GM21737 (cell line): ENCODE results near the gene TRPM2.

ENCODE experiments used
- ATAC-seq: cut with Tn5 transposase; IDR thresholded peaks from one replicate; pipeline ENCODE4 v1.9.1; 2021; ENCODE audit warnings: mild to moderate bottlenecking, moderate library complexity; ENCODE audit not compliant: unreplicated experiment

Gene TRPM2

DNA sequence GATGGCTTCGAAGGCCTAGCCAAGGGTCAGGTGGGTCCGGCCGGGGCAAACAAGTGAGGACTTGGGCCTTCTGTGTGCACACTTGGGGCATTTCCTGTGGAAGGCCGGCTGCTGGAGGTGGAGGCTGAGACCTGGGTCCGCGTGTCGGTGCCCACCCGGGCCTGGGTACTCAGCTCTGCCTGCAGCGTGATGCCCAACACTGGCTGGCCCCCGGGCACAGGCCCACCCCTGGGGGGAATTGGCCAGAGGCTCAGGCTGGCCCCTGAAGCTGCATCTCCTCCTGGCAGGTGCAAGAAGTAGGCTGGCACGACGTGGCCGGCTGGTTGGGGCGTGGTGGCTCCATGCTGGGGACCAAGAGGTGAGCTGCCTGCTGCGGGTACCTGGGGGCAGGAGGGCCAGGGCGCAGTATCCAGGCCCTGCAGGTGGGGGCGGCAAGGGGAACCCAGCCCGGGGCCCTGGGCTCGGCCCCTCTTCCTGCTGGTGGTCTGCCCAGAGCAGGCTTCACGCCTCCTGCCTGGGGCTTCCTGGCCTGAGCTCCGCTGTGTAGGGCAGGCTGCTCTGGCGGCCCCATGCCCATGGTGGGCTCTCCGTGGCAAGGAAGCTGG is 31.5 kb upstream of the TRPM2 start:
- ATAC-seq = no peak

DNA sequence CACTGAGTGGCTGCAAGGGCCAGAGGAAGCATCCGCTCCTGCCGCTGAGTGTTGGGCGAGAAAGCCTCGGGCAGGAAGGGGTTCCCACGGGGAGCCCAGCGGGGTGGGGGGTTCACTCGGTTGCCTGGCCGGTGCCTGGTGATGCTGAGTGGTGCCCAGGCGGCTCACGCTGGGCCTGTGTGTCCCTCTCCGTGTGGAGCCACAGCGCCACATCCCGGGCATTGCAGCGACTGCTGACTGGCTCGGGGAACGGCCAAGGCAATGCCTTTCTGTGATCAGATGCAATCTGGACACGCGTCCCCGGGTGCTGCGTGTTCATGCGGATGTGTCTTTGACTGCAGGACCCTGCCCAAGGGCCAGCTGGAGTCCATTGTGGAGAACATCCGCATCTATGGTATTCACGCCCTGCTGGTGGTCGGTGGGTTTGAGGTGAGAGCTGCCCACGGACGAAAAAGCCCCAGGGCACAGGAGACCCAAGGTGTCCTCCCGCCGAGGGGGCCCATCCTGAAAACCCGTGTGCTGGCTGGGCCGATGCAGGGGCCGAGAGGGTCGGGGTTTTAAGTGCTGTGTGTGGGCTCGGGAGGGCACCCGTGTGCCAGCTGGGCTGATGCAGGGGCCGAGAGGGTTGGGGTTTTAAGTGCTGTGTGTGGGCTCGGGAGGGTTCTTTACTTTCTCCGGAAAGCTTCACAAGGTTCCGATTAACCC is 30.6 kb upstream of the TRPM2 start:
- ATAC-seq = no peak

- ATAC-seq = no peak
Observed at GRCh38 chr21:44323591-44323990, 29.8 kb upstream of the TRPM2 start.

DNA sequence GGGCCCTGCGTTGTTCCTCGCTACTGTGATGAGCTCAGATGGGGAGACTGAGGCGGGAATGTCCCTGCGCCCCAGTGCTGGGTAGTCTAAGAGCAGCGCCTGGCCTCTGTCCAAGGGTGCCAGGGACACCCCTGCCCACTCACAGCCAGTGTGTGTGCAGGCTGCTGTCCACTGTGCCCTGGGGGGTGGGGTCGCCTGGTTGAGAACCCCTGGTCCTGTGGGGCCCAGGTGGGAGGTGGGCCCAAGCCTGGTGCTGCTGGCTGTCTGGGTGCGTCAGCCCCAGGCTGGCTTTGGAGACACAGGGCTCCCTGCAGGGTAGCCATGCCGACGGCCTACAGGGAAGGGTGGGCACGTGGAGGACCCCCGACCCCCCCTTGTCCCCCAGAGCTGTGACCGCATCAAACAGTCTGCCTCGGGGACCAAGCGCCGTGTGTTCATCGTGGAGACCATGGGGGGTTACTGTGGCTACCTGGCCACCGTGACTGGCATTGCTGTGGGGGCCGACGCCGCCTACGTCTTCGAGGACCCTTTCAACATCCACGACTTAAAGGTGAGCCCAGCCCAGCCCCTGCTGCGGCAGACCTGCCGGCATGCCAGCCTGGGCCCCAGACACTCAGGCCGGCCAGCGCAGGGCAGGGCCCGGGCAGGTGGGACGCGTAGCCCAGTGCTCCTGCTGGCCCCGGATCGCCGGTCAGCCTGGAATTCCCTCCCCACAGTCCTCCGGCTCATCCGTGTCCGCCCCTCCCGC is 29.1 kb upstream of the TRPM2 start:
- ATAC-seq = no peak

GRCh38 chr21:44324854-44325107 is 28.6 kb upstream of the TRPM2 start:
- no peak for ATAC-seq

DNA sequence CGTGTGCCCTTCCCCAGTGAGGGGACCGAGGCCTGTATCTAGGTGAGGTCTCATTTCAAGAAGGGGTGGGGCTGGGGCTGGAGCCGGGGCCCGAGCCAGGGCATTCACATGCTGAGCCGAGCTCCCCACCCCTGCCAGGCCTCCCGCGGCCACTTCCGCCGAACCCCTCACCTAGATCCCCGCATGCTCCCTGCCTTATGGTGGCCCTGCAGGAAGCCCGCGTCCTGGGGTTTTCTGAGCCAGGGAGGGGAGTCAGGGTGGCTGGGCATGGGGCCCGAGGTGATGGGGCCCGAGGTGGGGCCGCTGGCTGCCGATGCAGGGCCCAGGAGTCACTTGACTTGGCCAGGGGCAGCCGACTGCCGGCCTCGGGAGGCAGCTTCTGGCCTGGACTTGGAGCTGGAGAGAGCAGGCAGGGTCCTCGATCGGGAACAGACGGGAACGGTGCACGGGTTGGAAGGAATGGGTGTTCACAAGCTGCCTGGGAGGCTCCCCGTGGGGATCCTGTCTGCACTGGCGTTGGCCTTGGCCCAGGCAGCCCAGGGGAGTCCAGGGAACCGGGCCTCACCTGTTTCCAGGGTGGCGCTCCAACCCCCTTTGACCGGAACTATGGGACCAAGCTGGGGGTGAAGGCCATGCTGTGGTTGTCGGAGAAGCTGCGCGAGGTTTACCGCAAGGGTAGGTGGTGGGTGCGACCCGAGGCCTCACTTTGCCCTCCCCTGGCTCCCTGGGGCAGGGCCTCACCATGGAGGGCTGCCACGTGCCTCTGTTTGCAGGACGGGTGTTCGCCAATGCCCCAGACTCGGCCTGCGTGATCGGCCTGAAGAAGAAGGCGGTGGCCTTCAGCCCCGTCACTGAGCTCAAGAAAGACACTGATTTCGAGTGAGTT is 27.8 kb upstream of the TRPM2 start:
- ATAC-seq = no peak

GRCh38 chr21:44326272-44326647 is 27.2 kb upstream of the TRPM2 start:
- no peak for ATAC-seq

DNA sequence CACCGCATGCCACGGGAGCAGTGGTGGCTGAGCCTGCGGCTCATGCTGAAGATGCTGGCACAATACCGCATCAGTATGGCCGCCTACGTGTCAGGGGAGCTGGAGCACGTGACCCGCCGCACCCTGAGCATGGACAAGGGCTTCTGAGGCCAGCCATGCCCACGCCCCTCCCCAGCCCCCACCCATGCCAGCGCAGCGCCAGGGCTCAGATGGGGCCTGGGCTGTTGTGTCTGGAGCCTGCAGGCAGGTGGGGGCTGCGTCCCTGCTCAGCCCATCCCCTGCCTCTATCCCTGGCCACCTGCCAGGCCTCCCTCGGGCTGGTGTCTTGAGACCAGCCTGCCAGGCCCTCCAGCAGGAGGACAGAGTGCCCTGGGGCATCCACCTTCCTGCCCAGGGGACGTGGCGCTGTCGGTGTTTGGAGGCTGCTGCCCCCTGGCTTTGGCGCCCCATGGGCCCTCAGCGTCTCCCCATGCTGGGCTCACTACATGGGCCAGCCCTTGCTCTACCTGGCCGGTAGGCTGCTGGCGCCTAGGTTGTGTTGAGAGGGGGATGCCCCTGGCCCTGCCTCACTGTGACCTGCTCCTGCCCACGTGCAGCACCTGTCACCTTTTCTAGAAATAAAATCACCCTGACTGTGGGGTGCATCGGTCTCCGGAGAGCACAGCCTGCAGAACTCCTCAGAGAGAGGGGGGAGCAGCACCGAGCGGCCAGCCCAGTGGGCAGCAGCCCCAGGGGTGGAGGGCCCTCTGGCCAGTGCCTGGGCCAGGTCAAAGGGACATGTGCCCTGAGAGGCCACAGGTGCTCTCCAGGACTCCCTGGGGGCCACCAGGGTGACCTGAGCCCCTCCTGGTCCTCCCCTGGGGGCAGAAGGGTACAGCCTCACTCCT is 26.5 kb upstream of the TRPM2 start:
- ATAC-seq = no peak

DNA sequence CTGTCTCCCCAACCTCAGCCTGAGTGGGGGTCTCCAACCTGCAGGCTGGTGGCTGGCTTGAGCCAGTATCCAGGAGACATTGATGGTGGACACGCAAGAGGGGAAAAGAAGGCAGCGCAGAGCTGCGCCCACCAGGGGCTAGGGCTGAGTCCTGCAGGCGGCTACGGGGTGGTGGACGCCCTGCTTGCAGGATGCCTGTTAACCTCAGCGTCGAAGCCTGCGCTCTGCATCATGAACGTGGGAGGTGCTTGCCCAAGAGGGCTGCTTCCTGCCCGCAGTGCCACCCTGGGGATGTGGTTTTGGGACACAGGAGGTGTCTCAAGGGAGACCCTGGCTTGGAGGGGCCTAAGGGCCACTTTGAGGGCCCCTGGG is 25.8 kb upstream of the TRPM2 start:
- no peak for ATAC-seq

DNA sequence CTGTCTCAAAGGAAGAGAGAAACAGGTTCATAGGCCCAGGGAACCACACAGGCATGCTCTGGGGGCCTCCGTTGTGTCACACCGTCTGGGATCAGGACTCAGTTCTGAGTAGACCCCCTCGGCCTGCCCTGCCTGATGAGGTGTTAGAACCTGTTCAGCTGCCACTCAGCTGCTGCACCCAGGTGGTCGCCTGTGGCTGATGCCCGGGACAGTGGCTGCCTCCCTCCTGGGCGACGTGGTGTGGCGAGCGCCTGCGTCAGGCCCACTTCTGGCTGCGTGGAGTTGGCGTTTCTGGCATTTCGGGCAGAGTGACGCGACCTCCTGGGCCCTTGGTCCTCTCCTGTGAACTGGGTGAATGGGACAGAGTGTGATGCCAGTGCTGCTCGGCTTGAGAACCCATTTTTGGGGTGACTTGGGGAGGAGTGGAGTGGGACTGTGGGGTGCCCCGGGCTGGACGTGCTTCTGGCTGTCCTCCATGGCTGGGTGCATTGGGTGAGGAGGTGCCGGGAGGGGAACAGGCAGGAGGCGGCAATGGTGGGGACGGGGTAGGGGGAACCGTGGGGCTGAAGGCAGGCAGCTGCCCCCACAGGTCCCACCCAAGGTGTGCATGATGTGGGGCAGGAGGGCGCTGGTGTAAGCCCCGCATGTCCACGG is 25.1 kb upstream of the TRPM2 start:
- ATAC-seq = no peak

- ATAC-seq = no peak
Observed at GRCh38 chr21:44329086-44329889, 24.1 kb upstream of the TRPM2 start.

GRCh38 chr21:44329971-44330681 is 23.3 kb upstream of the TRPM2 start:
- no peak for ATAC-seq

DNA sequence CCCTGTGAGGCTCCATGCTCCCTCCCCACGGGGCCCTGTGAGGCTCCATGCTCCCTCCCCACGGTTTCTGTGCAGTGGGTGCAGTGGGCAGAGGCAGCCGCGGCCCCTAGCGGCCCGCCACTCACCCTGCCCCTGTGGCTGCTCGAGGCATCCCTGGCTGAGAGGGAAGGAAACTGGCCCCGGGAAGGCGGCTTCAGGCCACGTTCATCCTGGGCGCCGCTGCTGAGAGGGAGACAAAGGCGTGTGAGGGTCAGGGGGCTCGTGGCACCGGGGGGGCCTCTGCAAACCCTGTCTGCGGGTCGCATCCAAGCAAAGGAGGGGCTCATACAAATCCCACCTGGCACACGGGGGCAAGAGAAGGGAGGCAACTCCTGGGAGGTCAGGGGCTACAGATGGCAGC is 22.7 kb upstream of the TRPM2 start:
- ATAC-seq = no peak

- ATAC-seq = no peak
Observed at GRCh38 chr21:44331209-44331608, 22.2 kb upstream of the TRPM2 start.

GRCh38 chr21:44331650-44332307 is 21.6 kb upstream of the TRPM2 start:
- no peak for ATAC-seq

DNA sequence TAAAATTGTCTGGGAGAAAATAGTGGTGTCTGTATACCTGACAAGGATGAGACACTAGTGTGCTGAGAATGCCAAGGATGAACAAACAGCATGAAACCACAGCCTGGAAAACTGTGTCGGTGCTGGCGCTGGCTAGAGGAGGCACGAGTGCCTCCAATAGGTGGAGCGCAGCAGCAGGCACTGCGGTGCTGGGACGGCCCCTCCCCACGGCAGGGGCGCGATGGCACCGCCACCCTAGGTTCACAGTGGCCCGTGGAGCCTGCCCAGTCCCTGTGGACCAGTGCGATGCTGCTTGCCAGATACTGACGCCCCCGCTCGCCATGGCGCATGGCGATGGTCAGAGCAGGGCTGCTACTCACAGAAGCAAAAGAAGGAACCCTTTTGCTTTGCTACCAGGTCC is 21.0 kb upstream of the TRPM2 start:
- ATAC-seq = no peak

GRCh38 chr21:44332965-44333364 is 20.5 kb upstream of the TRPM2 start:
- no peak for ATAC-seq
